Measurements from ENCODE around the gene DIABLO.

DIABLO gene

DNA sequence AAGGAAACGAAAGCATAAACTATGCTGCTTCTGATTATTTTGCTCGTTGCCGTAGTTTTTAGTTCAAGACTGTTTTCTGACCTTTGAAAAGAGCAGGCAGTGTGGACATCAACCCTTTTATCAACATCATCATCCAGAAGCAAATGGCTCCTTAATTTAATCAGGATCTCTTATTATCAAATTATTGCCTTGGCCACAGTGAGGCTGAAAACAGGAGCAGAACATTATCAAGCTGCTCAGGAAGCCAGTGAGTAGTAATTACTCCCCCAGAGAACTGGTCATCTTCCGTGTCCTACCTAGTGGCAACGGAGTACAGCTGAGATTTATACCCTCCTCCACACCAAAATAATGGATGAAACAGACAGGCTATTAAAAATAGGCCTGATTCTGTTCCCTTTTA, 2.2 kb upstream of the DIABLO start:
- Histone ChIP-seq H3K36me3 (ENCODE audit: insufficient read depth, low read length) (peaks cover 19% of the 10 kb centered on the region; the same call in 1 of the 2 replicates), H3K9me3 (ENCODE audit: low read depth, low read length) (no peaks in the 10 kb centered on the region), H3K4me3 (no peak overlapping the region), H3K27ac (no peak overlapping the region), H3K9ac (ENCODE audit: insufficient read length) (no peak overlapping the region)
- no peak for DNase-seq (ENCODE audit: low read depth, low spot score)
- no peak for TF ChIP-seq EZH2 (IDR thresholded peaks at IDR 0.05)
- no peak for TF ChIP-seq POLR2AphosphoS5 (IDR thresholded peaks at IDR 0.05; ENCODE audit: borderline replicate concordance, low read depth, low read length)
- TF ChIP-seq FOXP2 (optimal IDR thresholded peaks at IDR 0.05; ENCODE audit: control extremely low read depth, extremely low read length, insufficient read depth), result no peak

DNA sequence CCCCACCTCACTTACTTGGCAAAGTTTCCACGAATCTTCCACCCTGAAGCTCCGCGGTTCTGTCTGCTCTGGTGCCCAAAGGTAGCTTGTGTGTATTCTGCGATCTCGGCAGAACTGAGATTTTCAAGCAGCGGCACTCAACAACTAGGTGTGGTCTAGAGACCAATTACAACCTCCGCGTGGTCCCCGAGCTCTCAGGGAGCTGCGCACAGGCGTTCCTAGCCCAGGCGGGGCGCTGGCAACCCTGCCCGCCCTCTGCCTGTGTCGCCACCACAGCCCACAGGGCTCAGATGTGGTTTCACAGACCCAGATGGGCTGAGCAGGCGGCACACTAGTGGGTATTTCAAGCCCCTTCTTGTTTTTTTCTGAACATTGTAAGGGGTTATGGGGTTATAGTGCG, 1.5 kb upstream of the DIABLO start:
- DNase-seq (ENCODE audit: low read depth, low spot score), result no peak
- Histone ChIP-seq H3K9me3 (ENCODE audit: low read depth, low read length) (no peaks in the 10 kb centered on the region), H3K27ac (no peak overlapping the region), H3K9ac (ENCODE audit: insufficient read length) (no peak overlapping the region), H3K4me3 (no peak overlapping the region), H3K36me3 (ENCODE audit: insufficient read depth, low read length) (peaks cover 23% of the 10 kb centered on the region; the same call in 1 of the 2 replicates)
- TF ChIP-seq FOXP2 (optimal IDR thresholded peaks at IDR 0.05; ENCODE audit: control extremely low read depth, extremely low read length, insufficient read depth) (no peak), POLR2AphosphoS5 (IDR thresholded peaks at IDR 0.05; ENCODE audit: borderline replicate concordance, low read depth, low read length) (no peak), EZH2 (IDR thresholded peaks at IDR 0.05) (no peak)

- Histone ChIP-seq H3K27ac (no peak overlapping the region), H3K9ac (ENCODE audit: insufficient read length) (no peak overlapping the region), H3K4me3 (peak overlapping the region; percentile 83), H3K36me3 (ENCODE audit: insufficient read depth, low read length) (peaks cover 30% of the 10 kb centered on the region; the same call in 1 of the 2 replicates), H3K9me3 (ENCODE audit: low read depth, low read length) (no peaks in the 10 kb centered on the region)
- no peak for DNase-seq (ENCODE audit: low read depth, low spot score)
- TF ChIP-seq POLR2AphosphoS5 (IDR thresholded peaks at IDR 0.05; ENCODE audit: borderline replicate concordance, low read depth, low read length) (no peak), EZH2 (IDR thresholded peaks at IDR 0.05) (no peak), FOXP2 (optimal IDR thresholded peaks at IDR 0.05; ENCODE audit: control extremely low read depth, extremely low read length, insufficient read depth) (no peak)
These were observed 694 bp upstream of the DIABLO start for GRCh38 chr12:122226366-122227125.

- Histone ChIP-seq H3K9me3 (ENCODE audit: low read depth, low read length) (no peaks in the 10 kb centered on the region), H3K36me3 (ENCODE audit: insufficient read depth, low read length) (peaks cover 77% of the 10 kb centered on the region), H3K4me3 (no peak overlapping the region), H3K27ac (no peak overlapping the region), H3K9ac (ENCODE audit: insufficient read length) (no peak overlapping the region)
- no peak for DNase-seq (ENCODE audit: low read depth, low spot score)
- TF ChIP-seq FOXP2 (optimal IDR thresholded peaks at IDR 0.05; ENCODE audit: control extremely low read depth, extremely low read length, insufficient read depth), result no peak
- no peak for TF ChIP-seq POLR2AphosphoS5 (IDR thresholded peaks at IDR 0.05; ENCODE audit: borderline replicate concordance, low read depth, low read length)
- TF ChIP-seq EZH2 (IDR thresholded peaks at IDR 0.05), result no peak
These were observed 9.4 kb downstream of the DIABLO start for GRCh38 chr12:122216445-122216844.

GRCh38 chr12:122215771-122216170, 10.1 kb downstream of the DIABLO start:
- H3K9ac ChIP-seq (ENCODE audit: insufficient read length), result no peak overlapping the region
- TF ChIP-seq POLR2AphosphoS5 (IDR thresholded peaks at IDR 0.05; ENCODE audit: borderline replicate concordance, low read depth, low read length) (no peak), EZH2 (IDR thresholded peaks at IDR 0.05) (no peak), FOXP2 (optimal IDR thresholded peaks at IDR 0.05; ENCODE audit: control extremely low read depth, extremely low read length, insufficient read depth) (no peak)
- H3K36me3 ChIP-seq (ENCODE audit: insufficient read depth, low read length), result peaks cover 75% of the 10 kb centered on the region
- no peaks in the 10 kb centered on the region for H3K9me3 ChIP-seq (ENCODE audit: low read depth, low read length)
- H3K27ac ChIP-seq, result no peak overlapping the region
- DNase-seq (ENCODE audit: low read depth, low spot score), result no peak
- no peak overlapping the region for H3K4me3 ChIP-seq

GRCh38 chr12:122208073-122208820, 17.6 kb downstream of the DIABLO start:
- Histone ChIP-seq H3K4me3 (no peak overlapping the region), H3K27ac (no peak overlapping the region), H3K9ac (ENCODE audit: insufficient read length) (no peak overlapping the region), H3K36me3 (ENCODE audit: insufficient read depth, low read length) (peaks cover 51% of the 10 kb centered on the region), H3K9me3 (ENCODE audit: low read depth, low read length) (no peaks in the 10 kb centered on the region)
- no peak for TF ChIP-seq FOXP2 (optimal IDR thresholded peaks at IDR 0.05; ENCODE audit: control extremely low read depth, extremely low read length, insufficient read depth)
- no peak for TF ChIP-seq POLR2AphosphoS5 (IDR thresholded peaks at IDR 0.05; ENCODE audit: borderline replicate concordance, low read depth, low read length)
- TF ChIP-seq EZH2 (IDR thresholded peaks at IDR 0.05), result no peak
- DNase-seq (ENCODE audit: low read depth, low spot score), result no peak

GRCh38 chr12:122207391-122207790, 18.5 kb downstream of the DIABLO start:
- Histone ChIP-seq H3K9ac (ENCODE audit: insufficient read length) (no peak overlapping the region), H3K27ac (no peak overlapping the region), H3K9me3 (ENCODE audit: low read depth, low read length) (no peaks in the 10 kb centered on the region), H3K4me3 (no peak overlapping the region), H3K36me3 (ENCODE audit: insufficient read depth, low read length) (peaks cover 43% of the 10 kb centered on the region)
- no peak for DNase-seq (ENCODE audit: low read depth, low spot score)
- no peak for TF ChIP-seq POLR2AphosphoS5 (IDR thresholded peaks at IDR 0.05; ENCODE audit: borderline replicate concordance, low read depth, low read length)
- TF ChIP-seq EZH2 (IDR thresholded peaks at IDR 0.05), result no peak
- no peak for TF ChIP-seq FOXP2 (optimal IDR thresholded peaks at IDR 0.05; ENCODE audit: control extremely low read depth, extremely low read length, insufficient read depth)

- Histone ChIP-seq H3K27ac (no peak overlapping the region), H3K36me3 (ENCODE audit: insufficient read depth, low read length) (peaks cover 38% of the 10 kb centered on the region), H3K9ac (ENCODE audit: insufficient read length) (no peak overlapping the region), H3K9me3 (ENCODE audit: low read depth, low read length) (no peaks in the 10 kb centered on the region), H3K4me3 (no peak overlapping the region)
- no peak for DNase-seq (ENCODE audit: low read depth, low spot score)
- TF ChIP-seq POLR2AphosphoS5 (IDR thresholded peaks at IDR 0.05; ENCODE audit: borderline replicate concordance, low read depth, low read length), result no peak
- TF ChIP-seq FOXP2 (optimal IDR thresholded peaks at IDR 0.05; ENCODE audit: control extremely low read depth, extremely low read length, insufficient read depth), result no peak
- TF ChIP-seq EZH2 (IDR thresholded peaks at IDR 0.05), result no peak
These were observed 18.9 kb downstream of the DIABLO start for GRCh38 chr12:122206976-122207375.

All from SK-N-MC (cell line).